HG03439 (cell line): ENCODE measurements around the gene TMEM164.

ENCODE experiments used
- ATAC-seq: cut with Tn5 transposase; IDR thresholded peaks from one replicate; pipeline ENCODE4 v1.9.1; 2021; ENCODE audit warnings: mild to moderate bottlenecking, moderate library complexity; ENCODE audit not compliant: unreplicated experiment

The TMEM164 gene

GRCh38 chrX:110003167-110004156 lies 548 bp downstream of the TMEM164 start:
- no peak for ATAC-seq

DNA sequence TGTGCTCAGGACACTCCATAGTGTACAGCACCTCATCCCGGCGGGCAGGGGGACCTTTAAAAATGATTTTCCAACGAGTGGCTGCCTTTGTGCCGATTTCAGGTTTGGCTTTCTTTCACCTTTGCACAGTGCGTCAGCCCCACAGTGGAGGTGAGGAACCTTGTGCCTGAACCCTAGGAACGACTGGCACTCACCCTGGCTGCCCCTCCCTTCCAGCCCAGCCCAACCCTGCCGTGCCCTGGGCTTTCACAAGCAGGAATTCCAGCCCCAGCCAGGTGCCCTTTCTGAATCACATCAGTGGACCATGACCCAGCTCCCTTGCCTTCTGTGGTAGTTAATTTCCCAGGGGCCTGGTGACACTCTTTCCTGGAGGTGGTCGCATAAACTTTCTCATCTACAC lies 1.3 kb downstream of the TMEM164 start:
- ATAC-seq, result no peak

DNA sequence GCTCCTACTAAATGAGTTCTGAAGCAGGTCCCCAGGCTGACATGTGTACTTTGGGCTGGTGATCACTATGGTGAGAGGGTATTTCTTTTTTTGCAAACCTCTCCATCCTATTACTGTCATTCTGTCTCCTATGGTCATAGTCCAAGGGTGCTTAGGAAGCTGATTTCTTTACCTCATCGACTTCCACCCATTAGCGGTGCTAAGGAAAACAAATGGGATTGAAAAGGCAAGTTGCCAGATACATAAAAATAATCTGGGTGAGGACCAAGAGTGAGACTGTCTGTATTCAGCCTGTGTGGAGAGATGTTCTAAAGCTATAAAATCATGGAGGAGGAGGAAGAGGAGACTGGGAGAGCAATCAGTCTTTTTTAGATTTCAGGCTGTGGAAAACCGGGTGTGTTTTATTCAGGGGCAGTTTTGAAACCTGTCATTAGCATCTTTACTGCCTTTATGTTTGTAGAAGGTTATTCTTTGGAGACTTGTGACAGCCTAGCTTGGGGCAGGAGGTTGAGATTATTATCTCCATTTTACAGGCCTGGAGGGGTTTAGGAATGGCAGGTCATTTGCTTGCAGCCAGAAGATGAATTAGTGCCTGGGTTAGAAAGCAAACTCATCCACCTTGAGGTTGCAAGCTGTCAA lies 1.9 kb downstream of the TMEM164 start:
- no peak for ATAC-seq

DNA sequence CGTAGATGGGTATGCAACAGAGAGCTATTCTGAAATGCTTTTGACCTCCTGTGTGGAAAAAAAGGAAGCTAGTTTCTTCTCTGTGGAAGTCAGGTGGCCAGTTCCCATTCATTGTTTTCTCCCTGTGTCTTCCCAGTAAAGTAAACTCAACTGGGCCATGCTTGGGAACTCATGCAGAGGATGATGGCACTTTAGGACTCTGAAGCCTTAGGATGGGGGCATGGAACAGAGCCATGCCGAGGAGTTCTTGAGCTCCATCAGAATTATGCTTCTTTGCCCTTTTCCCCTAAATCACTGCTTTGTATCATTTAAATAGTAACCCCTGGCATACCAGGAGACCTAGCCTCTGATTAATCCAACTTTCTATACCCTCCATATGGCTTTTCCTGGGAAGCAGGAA lies 3.2 kb downstream of the TMEM164 start:
- no peak for ATAC-seq

DNA sequence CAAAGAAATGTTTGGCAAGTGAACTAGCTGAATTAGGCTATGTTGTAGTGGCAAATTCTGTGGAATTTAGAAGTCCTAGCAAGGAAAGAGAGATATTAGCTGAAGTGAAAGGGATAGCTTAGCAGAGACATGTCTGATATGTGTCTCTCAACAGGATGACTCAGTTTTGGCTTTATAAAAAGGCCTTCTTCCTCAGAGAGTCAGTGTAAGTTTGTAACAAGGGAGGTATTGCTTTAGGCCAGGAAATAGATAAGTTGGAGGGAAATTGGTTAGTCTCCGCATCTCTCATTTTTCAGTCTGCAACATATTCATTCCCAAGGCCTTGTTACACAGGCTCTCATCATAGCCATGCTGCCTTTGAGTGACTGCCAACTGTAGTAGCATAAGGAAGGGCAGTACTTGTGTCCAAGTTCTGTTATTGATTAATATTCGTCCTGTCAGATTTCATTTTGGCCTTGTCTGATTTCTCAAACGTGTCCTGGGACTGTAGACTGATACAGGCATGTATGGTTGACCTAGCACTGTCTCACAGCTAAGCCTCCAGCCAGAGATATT lies 4.0 kb downstream of the TMEM164 start:
- ATAC-seq, result no peak

DNA sequence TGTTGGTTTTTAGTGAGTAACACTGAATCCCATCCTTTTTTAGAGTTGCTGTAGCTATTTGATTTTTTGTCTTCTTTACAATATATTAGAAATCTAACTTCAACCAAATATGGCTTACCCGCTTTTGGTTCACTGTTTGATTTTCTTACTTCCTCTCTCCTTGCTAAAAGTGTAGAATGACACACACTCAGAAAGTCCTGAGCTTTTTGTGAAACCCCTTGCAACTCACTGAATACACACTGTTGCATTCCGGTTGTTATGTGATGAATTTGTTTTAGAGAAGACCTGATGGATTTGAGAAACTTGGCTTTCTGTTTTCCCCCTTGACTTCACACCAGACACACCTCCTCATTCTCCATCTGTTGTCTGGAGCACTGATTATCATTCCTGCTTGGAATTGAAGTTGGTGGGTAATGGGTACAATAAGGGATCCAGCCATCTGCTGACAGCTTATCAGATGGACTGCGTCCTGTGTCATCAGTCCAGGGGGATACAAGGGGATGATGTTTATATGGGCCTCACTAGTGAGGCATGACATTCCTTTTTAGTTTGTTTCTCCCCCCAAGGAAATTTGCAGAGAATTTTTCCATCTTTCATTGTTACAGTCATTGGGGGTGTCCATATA lies 5.2 kb downstream of the TMEM164 start:
- no peak for ATAC-seq

DNA sequence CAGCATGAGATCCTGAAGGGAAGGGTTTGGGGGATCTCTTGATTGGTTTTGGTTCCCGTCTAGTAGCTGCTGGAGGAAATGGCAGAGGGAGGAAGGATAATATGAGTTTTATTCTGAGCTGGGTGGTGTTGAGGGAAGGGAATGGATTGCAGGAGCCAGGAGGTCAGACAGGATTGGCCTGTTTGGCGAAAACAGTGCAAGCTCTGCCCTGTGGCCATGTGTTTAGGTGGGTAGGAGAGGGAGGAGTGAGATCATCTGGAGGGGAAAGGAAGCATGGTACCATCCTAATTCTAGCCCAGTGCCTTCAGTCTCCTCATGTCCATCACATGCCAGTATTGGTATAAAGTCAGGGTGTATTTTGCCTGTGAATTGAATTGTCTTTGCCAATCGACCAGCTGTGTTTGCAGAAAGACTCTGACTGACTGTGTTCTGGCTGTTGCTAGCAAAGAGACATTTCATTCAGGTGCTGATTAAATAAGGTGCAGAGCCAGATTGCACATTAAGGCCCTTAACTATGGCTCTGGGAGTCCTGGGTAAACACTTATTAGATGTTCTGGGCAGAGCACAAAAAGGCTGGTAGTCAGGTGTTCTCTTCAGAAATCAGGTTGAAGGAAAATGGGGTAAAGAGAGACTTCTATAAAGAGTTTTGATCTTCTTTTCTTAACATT lies 10.0 kb downstream of the TMEM164 start:
- ATAC-seq, result no peak

- ATAC-seq, result no peak
Measured at GRCh38 chrX:110013968-110014367, 11.1 kb downstream of the TMEM164 start.

- ATAC-seq, result no peak
Measured at GRCh38 chrX:110015032-110015431, 12.1 kb downstream of the TMEM164 start.

GRCh38 chrX:110015915-110016314 lies 13.0 kb downstream of the TMEM164 start:
- no peak for ATAC-seq

GRCh38 chrX:110020536-110020935 lies 17.6 kb downstream of the TMEM164 start:
- no peak for ATAC-seq

GRCh38 chrX:110021258-110022022 lies 18.5 kb downstream of the TMEM164 start:
- no peak for ATAC-seq

DNA sequence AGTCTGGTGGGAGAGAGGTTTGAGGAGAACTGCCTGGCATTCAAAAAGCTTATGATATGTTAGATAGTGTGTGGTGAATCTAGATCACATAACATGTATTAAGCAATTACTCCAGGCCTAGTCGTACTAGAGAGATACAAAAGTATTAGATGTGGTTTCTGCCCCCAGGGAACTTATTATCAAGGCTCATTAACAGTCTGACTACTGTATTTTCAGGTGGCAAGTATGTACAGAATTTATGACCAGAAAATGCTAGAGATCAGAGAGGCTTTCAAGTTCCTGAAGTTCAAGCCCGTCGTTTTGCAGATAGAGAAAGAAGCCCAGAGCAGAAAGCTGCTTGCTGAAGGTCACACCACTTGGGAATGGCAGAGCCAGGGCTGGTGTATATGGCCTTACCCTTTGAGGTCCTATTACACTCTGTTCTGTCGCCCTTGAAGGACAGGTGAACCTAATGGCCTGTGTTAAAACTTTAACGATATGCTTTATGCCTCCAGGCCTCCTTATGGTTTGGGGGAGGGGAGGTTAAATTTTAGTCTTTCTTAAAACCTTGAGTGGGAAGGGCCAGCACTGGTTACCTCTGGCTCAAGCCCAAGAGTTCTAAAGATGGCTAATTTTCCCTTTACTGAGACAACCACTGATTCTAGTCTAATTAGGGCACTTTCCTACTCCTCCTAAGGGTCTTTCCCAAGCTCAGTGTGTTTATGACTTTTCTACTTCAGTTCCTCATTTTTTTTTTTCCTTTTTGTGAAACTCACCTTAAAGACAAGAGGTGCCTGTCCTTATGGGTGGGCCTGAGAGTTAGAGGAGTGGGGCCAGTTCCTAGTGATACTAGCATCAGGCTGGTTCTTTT lies 19.9 kb downstream of the TMEM164 start:
- ATAC-seq, result no peak

DNA sequence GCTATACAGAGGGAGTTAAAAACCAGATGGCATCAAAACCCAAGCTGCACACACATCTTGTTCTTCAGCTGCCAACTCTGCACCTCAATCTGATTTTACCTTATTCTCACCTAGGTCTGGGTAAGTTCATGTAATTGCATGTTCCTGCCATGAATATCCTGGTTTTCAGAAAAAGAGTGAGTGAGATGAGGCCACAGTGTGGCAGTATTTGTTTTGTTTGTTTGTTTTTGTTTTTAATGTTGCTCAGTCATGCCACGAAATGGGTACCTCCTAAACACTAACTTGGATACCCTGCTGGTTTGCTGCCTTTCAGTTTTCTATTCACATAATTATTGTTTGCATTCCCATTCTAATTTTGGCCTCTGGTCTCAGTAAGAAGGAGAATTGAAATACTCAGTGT lies 22.5 kb downstream of the TMEM164 start:
- no peak for ATAC-seq

GRCh38 chrX:110026099-110026844 lies 23.4 kb downstream of the TMEM164 start:
- ATAC-seq, result no peak

DNA sequence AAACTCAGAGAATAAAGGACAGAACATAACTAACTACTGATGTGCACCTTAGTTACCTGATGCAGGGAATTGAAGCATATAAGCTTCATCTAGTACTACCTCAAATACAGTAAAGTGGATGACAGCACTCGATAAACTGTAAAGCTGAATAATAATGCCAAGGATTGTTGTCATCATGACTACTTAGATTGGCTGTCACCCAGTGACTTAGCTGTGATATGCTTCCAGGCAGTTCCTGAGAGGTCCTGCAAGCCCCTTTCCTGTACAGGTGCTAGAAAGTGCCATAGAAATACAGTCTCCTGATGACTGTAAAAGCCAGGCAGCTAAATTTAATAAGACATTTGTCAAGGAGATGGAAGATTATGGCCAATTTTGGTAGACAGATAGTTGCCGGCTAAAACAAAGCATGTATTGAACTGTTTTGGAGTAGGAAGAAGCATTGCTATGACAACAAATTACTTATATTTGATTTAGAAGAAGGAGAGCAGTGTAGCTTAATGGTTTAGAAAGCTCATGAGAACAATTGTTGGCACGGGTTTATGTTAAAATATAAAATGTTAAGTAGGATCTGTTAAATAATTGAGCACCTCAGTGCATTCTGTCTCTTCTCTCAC lies 29.7 kb downstream of the TMEM164 start:
- no peak for ATAC-seq

- ATAC-seq, result no peak
Measured at GRCh38 chrX:110034036-110034435, 31.1 kb downstream of the TMEM164 start.
